ENCODE data around the gene GBA2. TPM values are rescaled to one million over a fixed set of nuclear protein-coding genes. Genes with fewer than 3 reads are reported as not detected.

GBA2 gene
- polyA plus RNA-seq, 4 donors, result 97.9 to 118 (median 103) TPM

GRCh38 chr9:35718721-35719511, 30.1 kb downstream of the GBA2 start:
- DNase-seq (ENCODE audit: low read depth in 4 of 4, low spot score in 3 of 4), result no peak

DNA sequence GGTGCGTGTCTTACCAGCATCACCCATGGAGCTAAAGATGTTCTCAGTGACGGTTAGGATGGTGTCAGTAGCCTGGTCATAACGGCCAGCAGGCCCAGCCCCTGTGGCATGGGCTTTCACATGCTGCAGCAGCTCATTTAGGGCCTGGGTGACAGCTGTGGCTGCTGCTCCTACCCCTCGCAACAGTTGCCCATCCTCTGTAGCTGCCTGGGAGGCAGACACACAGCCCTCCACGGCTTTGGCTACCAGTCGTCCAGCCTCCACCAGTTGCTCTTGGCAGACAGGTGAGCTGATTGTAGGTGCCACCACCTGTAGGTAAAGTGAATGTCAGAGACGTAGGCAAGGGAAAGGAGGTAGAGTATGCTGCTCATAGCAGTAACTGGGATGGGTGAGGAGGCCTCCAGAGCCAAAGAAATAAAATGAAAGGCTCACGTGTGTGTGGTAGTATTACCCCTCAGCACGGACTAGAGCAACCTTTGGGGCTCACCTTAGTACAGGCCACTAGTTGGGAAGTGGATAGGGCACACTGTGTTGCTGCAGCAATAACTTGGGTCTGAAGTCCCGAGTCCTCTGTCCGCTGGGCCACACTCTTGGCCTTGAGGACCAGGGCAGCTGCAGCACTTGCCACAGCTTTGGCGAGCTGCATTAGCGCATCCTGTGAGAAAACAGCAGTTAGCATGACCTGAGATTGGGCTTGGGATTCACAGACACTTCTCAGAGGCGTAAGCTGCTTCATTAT, 31.7 kb downstream of the GBA2 start:
- DNase-seq (ENCODE audit: low read depth in 4 of 4, low spot score in 3 of 4), result no peak

DNA sequence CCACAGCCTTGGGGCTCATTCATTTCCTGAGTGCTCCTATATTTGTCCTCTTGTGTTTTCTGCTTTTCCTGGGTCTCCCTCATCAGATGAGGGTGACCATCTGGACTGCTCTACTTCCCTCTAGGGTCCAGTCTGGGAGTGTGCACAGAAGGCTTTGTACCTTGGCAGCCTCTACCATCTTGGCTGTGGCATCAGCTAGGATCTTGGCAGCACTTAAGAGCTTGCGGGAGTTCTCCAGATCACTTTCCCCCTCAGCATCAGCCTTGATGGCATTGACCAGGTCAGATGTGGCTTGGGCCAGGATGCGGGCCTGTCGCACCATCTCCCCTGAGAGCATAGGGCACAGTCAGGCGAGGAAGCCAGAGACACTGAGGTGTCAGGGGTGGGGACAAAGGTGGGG, 32.8 kb downstream of the GBA2 start:
- no peak for DNase-seq (ENCODE audit: low read depth in 4 of 4, low spot score in 3 of 4)

DNA sequence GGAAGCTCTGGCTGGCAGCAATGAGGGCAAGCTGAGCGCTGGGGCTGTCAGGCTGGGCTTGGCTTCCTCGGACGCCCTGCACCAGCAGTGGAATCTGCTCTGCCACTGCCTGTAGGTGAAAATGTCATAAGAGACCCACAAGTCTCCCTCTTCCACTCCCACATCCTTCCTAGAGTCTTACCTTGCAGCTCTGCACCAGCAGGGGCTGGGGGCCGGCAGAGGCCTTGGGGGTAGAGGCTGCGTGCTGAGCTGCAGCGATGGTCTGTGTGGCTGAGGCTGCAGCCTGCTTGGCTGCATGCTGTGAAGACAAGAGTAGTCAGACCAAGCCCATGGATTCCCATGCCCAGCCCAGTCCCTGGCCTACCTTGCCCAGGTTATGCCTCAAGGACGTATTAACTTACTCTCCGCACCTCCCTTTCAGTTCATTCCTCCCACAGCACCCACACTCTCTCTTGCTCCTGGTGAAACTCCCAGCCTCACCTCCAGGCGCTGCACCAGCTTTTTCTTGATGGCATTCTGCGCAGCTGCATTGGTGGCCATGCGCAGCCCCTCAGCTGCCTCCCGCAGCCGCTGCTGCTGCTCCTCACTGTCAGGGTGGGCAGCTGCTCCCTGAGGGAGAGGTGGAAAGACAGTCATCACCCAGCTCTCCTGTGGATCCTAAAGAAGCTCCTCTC, 34.3 kb downstream of the GBA2 start:
- no peak for DNase-seq (ENCODE audit: low read depth in 4 of 4, low spot score in 3 of 4)

GRCh38 chr9:35714123-35714522, 34.9 kb downstream of the GBA2 start:
- no peak for DNase-seq (ENCODE audit: low read depth in 4 of 4, low spot score in 3 of 4)

DNA sequence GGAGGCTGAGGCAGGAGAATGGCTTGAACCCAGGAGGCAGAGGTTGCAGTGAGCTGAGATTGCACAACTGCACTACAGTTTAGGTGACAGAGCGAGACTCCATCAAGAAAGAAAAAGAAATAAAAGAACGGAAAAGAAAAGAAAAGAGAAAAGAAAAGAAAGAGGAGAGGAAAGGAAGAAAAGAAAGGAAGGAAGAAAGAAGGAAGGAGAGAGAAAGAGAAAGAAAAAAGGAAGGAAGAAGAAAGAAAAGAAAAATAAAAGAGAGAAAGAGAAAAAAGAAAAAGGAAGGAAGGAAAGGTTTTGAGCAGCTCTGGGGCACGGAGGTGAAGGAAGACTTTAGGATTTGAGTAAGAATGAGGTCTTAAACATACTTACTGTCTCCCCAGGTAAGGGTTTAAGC, 35.5 kb downstream of the GBA2 start:
- no peak for DNase-seq (ENCODE audit: low read depth in 4 of 4, low spot score in 3 of 4)

- DNase-seq (ENCODE audit: low read depth in 4 of 4, low spot score in 3 of 4), result no peak
Observed at GRCh38 chr9:35712762-35713400, 36.1 kb downstream of the GBA2 start.

GRCh38 chr9:35711501-35712428, 37.3 kb downstream of the GBA2 start:
- DNase-seq (ENCODE audit: low read depth in 4 of 4, low spot score in 3 of 4), result no peak

DNA sequence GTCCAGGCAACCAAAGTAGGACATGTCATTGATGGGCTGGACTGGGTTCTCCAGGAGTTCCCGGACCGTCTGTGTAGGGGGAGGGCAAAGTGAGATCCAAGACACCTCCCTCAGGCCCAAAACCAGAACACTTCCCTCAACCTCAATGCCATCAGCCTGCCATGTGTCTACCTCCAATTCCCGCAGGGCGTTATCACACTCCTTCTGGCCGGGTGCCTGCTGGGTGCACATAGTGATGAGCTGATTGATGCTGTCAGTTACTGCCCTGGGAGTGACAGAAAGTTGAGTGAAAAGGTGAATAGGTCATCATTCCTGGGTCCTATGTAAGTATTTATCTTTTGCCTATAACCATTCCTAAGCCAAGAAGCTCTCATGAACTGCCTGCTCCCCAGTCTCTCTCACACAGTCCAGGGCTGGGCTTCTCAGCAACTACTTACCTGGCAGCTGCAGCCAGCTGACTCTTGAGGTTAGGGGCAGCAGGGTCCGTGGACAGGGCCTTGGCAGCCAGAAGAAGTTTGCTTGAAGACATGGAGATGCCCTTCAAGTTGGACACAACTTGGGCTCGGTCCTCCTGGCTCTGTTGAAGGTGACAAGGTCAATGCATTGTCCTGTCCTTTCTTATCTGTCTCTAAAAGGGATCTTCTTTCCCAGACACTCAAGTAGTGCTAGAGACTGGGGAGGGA, 38.1 kb downstream of the GBA2 start:
- no peak for DNase-seq (ENCODE audit: low read depth in 4 of 4, low spot score in 3 of 4)

DNA sequence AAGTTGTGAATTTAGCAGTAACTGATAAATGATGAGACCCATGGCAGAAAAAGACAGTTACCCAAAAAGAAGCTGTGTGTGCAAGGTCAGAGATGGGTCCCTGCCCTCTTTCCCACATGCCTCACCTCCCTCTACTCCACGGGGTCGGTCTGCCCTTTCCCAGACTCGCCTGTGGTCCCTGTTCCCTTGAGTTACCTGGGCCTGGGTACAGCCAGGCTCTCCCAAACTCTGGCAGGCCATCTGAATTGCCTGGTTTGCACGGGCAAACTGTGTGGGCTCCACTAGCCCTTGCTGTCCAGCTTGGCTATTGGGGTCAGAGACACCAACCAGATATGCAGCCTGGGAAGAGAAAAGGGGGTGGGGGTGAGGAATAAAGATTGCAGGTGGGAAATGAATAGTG, 40.9 kb downstream of the GBA2 start:
- no peak for DNase-seq (ENCODE audit: low read depth in 4 of 4, low spot score in 3 of 4)

GRCh38 chr9:35706951-35707350, 42.1 kb downstream of the GBA2 start:
- DNase-seq (ENCODE audit: low read depth in 4 of 4, low spot score in 3 of 4), result no peak

DNA sequence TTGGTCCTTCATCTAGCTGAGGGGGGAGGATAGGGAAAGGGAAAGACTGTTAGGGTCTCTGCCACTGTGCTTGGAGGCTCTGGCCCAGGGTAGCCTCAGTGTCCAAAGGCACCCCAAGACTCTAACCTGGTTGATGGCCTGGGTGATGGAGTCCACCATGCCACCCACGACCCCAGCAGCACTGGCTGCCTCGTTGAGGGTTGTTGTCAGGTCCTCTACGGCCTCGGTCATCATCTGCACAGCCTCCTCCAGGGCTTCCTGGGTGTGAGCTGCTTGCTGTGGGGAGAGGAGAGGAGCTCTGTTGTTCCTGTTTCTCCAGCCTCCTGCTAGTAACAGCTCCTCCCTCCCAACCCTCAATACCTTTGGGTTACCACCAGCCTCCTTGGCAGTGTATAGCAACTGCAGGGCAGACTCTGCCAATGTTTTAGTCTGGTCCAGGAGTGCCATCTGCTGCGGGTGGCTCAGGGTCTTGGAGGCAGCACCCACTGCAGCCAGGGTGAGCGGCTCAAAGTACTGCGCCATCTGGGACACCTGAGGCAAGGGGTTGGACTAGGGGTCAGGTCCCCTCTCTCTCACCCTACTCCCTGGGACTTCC, 43.1 kb downstream of the GBA2 start:
- DNase-seq (ENCODE audit: low read depth in 4 of 4, low spot score in 3 of 4), result no peak

- DNase-seq (ENCODE audit: low read depth in 4 of 4, low spot score in 3 of 4), result no peak
Observed at GRCh38 chr9:35705372-35705771, 43.7 kb downstream of the GBA2 start.

- DNase-seq (ENCODE audit: low read depth in 4 of 4, low spot score in 3 of 4), result no peak
Observed at GRCh38 chr9:35703906-35704672, 44.9 kb downstream of the GBA2 start.

DNA sequence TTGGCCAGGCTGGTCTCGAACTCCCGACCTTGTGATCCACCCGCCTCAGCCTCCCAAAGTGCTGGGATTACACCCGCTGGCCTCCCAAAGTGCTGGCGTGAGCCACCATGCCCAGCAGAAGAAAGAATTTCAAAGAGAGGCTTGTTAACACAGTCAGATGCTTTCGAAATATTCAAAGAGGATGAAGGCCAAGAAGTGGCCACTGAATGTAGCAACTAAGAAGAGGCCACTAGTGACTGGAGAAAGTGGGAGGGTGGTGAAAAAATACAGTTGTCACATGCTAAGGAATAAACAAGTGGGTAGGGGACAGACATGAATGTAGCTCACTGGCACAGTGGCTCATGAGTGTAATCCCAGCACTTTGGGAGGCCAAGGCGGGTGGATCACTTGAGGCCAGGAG, 46.3 kb downstream of the GBA2 start:
- no peak for DNase-seq (ENCODE audit: low read depth in 4 of 4, low spot score in 3 of 4)

- DNase-seq (ENCODE audit: low read depth in 4 of 4, low spot score in 3 of 4), result no peak
Observed at GRCh38 chr9:35700942-35701341, 48.1 kb downstream of the GBA2 start.

- DNase-seq (ENCODE audit: low read depth in 4 of 4, low spot score in 3 of 4), result no peak
Observed at GRCh38 chr9:35700031-35700430, 49.0 kb downstream of the GBA2 start.

GRCh38 chr9:35698231-35698630, 50.8 kb downstream of the GBA2 start:
- no peak for DNase-seq (ENCODE audit: low read depth in 4 of 4, low spot score in 3 of 4)
